Measurements from ENCODE around the gene ZFYVE27.

Gene ZFYVE27

DNA sequence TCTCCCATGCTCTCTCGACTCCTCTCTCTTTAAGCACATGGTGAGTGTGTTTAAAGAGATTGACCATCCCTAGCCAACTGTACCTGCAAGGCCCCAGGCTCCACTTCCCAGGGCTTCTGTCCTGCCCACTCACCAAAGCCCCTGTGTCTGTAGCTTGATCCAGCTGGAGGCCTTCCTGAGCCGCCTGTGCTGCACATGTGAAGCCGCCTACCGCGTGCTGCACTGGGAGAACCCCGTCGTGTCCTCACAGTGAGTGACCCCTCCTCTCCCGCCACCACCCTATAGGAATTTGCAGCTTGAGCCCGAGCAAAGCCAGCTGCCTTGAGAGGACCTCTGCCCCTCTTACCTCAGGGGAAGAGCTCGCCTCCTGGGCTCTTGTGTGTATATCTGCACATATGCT lies 11.2 kb downstream of the ZFYVE27 start:
- no peak overlapping the region for H3K4me3 ChIP-seq (ENCODE audit: low read depth, low read length)
- TF ChIP-seq, protein P1, sequence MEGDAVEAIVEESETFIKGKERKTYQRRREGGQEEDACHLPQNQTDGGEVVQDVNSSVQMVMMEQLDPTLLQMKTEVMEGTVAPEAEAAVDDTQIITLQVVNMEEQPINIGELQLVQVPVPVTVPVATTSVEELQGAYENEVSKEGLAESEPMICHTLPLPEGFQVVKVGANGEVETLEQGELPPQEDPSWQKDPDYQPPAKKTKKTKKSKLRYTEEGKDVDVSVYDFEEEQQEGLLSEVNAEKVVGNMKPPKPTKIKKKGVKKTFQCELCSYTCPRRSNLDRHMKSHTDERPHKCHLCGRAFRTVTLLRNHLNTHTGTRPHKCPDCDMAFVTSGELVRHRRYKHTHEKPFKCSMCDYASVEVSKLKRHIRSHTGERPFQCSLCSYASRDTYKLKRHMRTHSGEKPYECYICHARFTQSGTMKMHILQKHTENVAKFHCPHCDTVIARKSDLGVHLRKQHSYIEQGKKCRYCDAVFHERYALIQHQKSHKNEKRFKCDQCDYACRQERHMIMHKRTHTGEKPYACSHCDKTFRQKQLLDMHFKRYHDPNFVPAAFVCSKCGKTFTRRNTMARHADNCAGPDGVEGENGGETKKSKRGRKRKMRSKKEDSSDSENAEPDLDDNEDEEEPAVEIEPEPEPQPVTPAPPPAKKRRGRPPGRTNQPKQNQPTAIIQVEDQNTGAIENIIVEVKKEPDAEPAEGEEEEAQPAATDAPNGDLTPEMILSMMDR (IDR thresholded peaks at IDR 0.05; ENCODE audit: control insufficient read depth, extremely low read depth, insufficient read depth), result no peak
- no peak for DNase-seq (ENCODE audit: low read depth)

DNA sequence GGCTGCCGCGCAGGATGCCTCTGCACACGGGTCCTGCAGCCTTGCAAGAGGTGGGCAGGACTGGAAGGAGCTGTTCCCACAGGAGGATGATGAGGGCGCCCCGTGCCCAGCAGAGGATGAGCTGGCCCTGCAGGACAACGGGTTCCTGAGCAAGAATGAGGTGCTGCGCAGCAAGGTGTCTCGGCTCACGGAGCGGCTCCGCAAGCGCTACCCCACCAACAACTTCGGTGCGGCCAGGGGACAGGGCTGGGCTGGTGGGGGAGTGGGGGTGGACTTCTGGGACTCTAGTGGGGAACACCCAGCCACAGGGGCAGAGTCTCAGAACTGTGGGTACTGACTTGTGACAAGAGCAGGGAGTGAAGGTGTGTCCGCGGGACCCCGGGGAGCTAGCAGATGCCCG lies 16.0 kb downstream of the ZFYVE27 start:
- TF ChIP-seq, protein P1 (IDR thresholded peaks at IDR 0.05; ENCODE audit: control insufficient read depth, extremely low read depth, insufficient read depth), result no peak
- no peak for DNase-seq (ENCODE audit: low read depth)
- no peak overlapping the region for H3K4me3 ChIP-seq (ENCODE audit: low read depth, low read length)

DNA sequence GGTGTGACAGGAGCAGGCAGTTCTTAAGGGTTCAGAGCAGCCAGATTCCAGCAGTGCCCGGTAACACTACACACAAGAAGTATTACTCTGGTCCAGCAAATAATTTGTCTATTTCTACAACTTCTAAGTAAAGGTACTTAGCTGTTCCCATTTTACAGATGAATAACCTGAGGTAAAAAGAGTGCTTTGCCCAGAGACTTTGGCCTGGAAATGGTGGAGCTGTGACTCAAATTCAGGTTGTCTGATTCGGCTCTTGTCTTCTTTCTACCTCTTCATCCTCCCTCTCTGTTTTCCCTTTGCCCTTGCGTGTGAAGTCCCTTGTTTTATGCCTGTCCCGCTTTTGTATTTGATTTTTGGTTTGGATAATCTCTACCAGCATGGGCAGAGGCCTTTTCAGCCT lies 17.8 kb downstream of the ZFYVE27 start:
- no peak for DNase-seq (ENCODE audit: low read depth)
- no peak overlapping the region for H3K4me3 ChIP-seq (ENCODE audit: low read depth, low read length)
- TF ChIP-seq, protein P1 (IDR thresholded peaks at IDR 0.05; ENCODE audit: control insufficient read depth, extremely low read depth, insufficient read depth), result no peak

DNA sequence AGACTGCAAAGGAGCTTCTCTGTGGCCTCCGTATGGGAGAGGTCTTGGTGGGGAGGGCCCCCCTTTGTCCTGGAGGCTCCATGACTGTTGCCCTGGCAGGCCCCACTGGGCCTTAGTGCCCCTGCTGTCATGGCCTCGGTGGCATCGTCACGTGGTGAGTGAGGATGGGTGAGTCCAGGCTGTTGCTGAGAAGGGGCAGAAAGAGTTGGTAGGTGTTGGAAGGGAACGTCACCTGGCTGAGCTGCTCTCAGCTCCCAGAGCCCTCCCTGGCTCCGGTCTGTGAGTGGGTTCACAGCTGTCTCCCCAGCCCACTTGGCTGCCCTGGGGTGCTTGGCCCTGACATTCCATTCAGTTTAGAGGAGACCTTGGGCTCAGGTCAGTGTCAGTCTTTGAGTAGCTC lies 18.8 kb downstream of the ZFYVE27 start:
- no peak overlapping the region for H3K4me3 ChIP-seq (ENCODE audit: low read depth, low read length)
- no peak for DNase-seq (ENCODE audit: low read depth)
- TF ChIP-seq, protein P1 (IDR thresholded peaks at IDR 0.05; ENCODE audit: control insufficient read depth, extremely low read depth, insufficient read depth), result no peak

DNA sequence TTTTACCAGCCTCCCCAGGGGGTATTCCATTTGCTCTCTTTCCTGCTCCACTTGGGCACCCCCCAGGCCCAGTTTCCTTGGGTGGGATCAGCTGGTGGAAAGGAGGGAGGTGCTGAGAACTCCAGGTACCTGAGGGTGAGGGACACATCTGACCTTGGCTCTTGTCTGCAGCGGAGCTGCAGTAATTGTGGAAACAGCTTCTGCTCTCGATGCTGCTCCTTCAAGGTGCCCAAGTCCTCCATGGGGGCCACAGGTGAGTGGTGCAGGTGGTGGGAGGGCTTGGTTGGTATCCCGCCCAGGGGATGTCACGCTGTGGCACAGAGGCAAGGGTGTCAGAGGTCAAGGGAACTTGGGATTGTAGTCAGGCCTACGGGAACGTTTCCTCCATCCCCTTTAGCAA lies 20.5 kb downstream of the ZFYVE27 start:
- H3K4me3 ChIP-seq (ENCODE audit: low read depth, low read length), result no peak overlapping the region
- TF ChIP-seq, protein P1 (IDR thresholded peaks at IDR 0.05; ENCODE audit: control insufficient read depth, extremely low read depth, insufficient read depth), result no peak
- DNase-seq (ENCODE audit: low read depth), result no peak

DNA sequence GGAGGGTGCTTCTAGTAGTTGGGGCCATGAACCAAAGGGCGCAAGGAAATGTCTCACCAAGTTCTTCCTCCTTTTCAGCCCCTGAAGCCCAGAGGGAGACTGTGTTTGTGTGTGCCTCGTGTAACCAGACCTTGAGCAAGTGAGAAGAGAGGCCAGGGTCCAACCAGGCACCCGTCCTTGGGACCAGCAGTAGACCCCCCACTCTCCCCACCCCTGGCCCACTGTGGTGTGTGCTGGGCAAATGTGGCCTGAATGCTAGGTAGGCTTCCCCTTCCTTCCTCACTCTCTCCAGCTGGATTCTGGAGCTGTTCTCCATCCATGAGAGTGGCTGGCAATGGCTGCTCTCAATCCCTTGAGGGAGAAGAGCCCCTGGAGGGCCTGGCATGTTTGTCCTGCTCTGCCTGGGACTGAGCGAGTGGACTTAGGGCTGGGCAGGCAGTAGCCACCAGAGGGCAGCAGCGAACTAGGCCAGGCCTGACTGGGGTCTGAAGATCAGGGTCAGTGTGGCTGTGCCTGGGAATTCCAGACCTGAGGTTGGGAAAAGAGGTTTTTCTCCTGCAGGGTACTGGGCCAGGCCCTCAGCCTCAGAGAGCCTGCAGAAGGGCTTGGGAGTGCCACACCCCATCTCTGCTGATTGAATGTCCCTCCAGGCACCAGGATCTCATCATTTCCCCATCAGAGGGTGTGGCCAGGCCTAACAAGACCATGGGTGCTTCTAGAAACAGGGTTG lies 22.4 kb downstream of the ZFYVE27 start:
- TF ChIP-seq, protein P1 (IDR thresholded peaks at IDR 0.05; ENCODE audit: control insufficient read depth, extremely low read depth, insufficient read depth), result peak; percentile 96
- no peak for DNase-seq (ENCODE audit: low read depth)
- H3K4me3 ChIP-seq (ENCODE audit: low read depth, low read length), result no peak overlapping the region

DNA sequence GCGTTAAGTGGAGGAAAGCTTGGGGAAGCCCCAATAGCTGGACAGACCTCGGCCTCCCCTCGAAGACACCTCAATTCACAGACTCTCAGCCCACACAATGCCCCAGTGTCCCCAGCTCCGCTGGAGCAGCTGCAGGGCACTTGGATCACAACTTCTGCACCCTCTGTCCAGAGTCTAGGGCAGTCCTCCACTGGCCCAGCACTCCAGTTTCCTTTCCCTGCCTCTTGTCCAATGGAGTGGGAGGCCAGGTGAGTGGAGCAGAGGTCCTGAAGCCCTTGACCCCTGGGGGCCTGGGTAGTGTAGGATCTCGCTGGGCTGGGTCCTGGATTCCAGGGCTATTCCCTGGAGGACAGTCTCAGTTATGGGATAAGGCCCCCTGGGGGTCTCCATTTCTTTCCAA lies 23.0 kb downstream of the ZFYVE27 start:
- H3K4me3 ChIP-seq (ENCODE audit: low read depth, low read length), result no peak overlapping the region
- no peak for DNase-seq (ENCODE audit: low read depth)
- TF ChIP-seq, protein P1 (IDR thresholded peaks at IDR 0.05; ENCODE audit: control insufficient read depth, extremely low read depth, insufficient read depth), result no peak

All from LNCaP clone FGC (cell line).